H9 (cell line): Measurements from ENCODE around the gene BORCS6. TPM values are rescaled to one million over a fixed set of nuclear protein-coding genes. Genes with fewer than 3 reads are reported as not detected.

ENCODE experiments used
- DNase-seq: peaks from one replicate; pipeline ENCODE4 v3.0.0-alpha.2; 2017
- H2AFZ ChIP-seq: one replicate; pipeline ENCODE4 v1.6.1; 2013; ENCODE audit warnings: mild to moderate bottlenecking, low read length, control low read depth, moderate library complexity
- H2AK5ac ChIP-seq: 2 replicates; pipeline ENCODE4 v1.6.1; 2013; ENCODE audit warnings: low read length, control low read depth, mixed read lengths; ENCODE audit not compliant: insufficient read length
- H2BK120ac ChIP-seq: one replicate; pipeline ENCODE4 v1.6.1; 2013; ENCODE audit warnings: low read depth, mild to moderate bottlenecking, low read length, control low read depth, inconsistent platforms; ENCODE audit not compliant: poor library complexity, severe bottlenecking
- H2BK12ac ChIP-seq: 2 replicates; pipeline ENCODE4 v1.6.1; 2013; ENCODE audit warnings: low read length, control low read depth, mixed read lengths, low read depth; ENCODE audit not compliant: insufficient read length
- H2BK15ac ChIP-seq: 2 replicates; pipeline ENCODE4 v1.6.1; 2013; ENCODE audit warnings: low read depth, low read length, control low read depth
- H2BK20ac ChIP-seq: one replicate; pipeline ENCODE4 v1.6.1; 2013; ENCODE audit warnings: low read depth, mild to moderate bottlenecking, low read length, control low read depth, inconsistent platforms; ENCODE audit not compliant: poor library complexity, severe bottlenecking
- H2BK5ac ChIP-seq: 2 replicates; pipeline ENCODE4 v1.6.1; 2013; ENCODE audit warnings: low read length, control low read depth, mixed read lengths; ENCODE audit not compliant: insufficient read length
- H3K14ac ChIP-seq: 2 replicates; pipeline ENCODE4 v1.6.1; 2013; ENCODE audit warnings: low read length, control low read depth; ENCODE audit not compliant: insufficient read depth
- H3K18ac ChIP-seq: 2 replicates; pipeline ENCODE4 v1.6.1; 2013; ENCODE audit warnings: low read depth, mild to moderate bottlenecking, mixed read lengths, low read length, control low read depth; ENCODE audit not compliant: insufficient read length
- H3K23ac ChIP-seq: 2 replicates; pipeline ENCODE4 v1.6.1; 2013; ENCODE audit warnings: low read length, control low read depth, mixed read lengths, low read depth; ENCODE audit not compliant: insufficient read length
- H3K23me2 ChIP-seq: 2 replicates; pipeline ENCODE4 v1.6.1; 2013; ENCODE audit warnings: low read depth, mild to moderate bottlenecking, mixed read lengths, low read length, control low read depth; ENCODE audit not compliant: insufficient read length, poor library complexity, severe bottlenecking
- H3K27ac ChIP-seq: 2 replicates; pipeline ENCODE4 v1.5.1; 2013; ENCODE audit warnings: low read length, control low read depth, mixed read lengths, low read depth; ENCODE audit not compliant: insufficient read length
- H3K27me3 ChIP-seq: 2 replicates; pipeline ENCODE4 v1.6.1; 2013; ENCODE audit warnings: low read length, control low read depth, inconsistent platforms; ENCODE audit not compliant: insufficient read depth
- H3K4ac ChIP-seq: 2 replicates; pipeline ENCODE4 v1.6.1; 2013; ENCODE audit warnings: low read depth, mild to moderate bottlenecking, control low read depth, inconsistent platforms, low read length, moderate library complexity
- H3K4me1 ChIP-seq: 2 replicates; pipeline ENCODE4 v1.6.1; 2013; ENCODE audit warnings: low read length, control low read depth, inconsistent platforms; ENCODE audit not compliant: insufficient read depth
- H3K4me2 ChIP-seq: 2 replicates; pipeline ENCODE4 v1.6.1; 2013; ENCODE audit warnings: low read length, control low read depth, mixed read lengths; ENCODE audit not compliant: insufficient read length, insufficient read depth
- H3K56ac ChIP-seq: 2 replicates; pipeline ENCODE4 v1.6.1; 2013; ENCODE audit warnings: low read depth, mild to moderate bottlenecking, mixed read lengths, low read length, control low read depth; ENCODE audit not compliant: insufficient read length
- H3K79me1 ChIP-seq: 2 replicates; pipeline ENCODE4 v1.6.1; 2013; ENCODE audit warnings: low read depth, mild to moderate bottlenecking, moderate library complexity, low read length, control low read depth, inconsistent platforms; ENCODE audit not compliant: insufficient read depth, poor library complexity, severe bottlenecking
- H3K79me2 ChIP-seq: 2 replicates; pipeline ENCODE4 v1.6.1; 2013; ENCODE audit warnings: low read length, control low read depth, inconsistent platforms; ENCODE audit not compliant: insufficient read depth
- H3K9ac ChIP-seq: 2 replicates; pipeline ENCODE4 v1.6.1; 2013; ENCODE audit warnings: low read length, control low read depth, mixed read lengths; ENCODE audit not compliant: insufficient read length; ENCODE audit errors: extremely low read depth
- H3K9me3 ChIP-seq: one replicate; pipeline ENCODE4 v1.6.1; 2013; ENCODE audit warnings: low read depth, low read length, inconsistent platforms; ENCODE audit not compliant: control insufficient read depth
- H3T11ph ChIP-seq: one replicate; pipeline ENCODE4 v1.6.1; 2013; ENCODE audit warnings: mild to moderate bottlenecking, low read length, control low read depth, inconsistent platforms
- H4K20me1 ChIP-seq: one replicate; pipeline ENCODE4 v1.6.1; 2013; ENCODE audit not compliant: control insufficient read depth, insufficient read length, insufficient read depth
- H4K5ac ChIP-seq: 2 replicates; pipeline ENCODE4 v1.6.1; 2013; ENCODE audit warnings: low read depth, mild to moderate bottlenecking, mixed read lengths, low read length, control low read depth; ENCODE audit not compliant: insufficient read length
- H4K8ac ChIP-seq: replicated peaks from 2 replicates; pipeline ENCODE4 v1.6.1; 2013; ENCODE audit warnings: low read length, control low read depth, mixed read lengths, low read depth; ENCODE audit not compliant: insufficient read length
- H4K91ac ChIP-seq: 2 replicates; pipeline ENCODE4 v1.6.1; 2013; ENCODE audit warnings: low read depth, mild to moderate bottlenecking, moderate library complexity, mixed read lengths, low read length, control low read depth; ENCODE audit not compliant: insufficient read length
- H3K27ac Mint-ChIP-seq, 3 experiments: 2 replicates in 2 of 3; 3 replicates in 1 of 3; pipeline ENCODE4 v1.8.0; 2020 to 2021; ENCODE audit warnings: mixed read lengths in 3 of 3, mild to moderate bottlenecking in 1 of 3, moderate library complexity in 1 of 3
- H3K27me3 Mint-ChIP-seq: 2 replicates; pipeline ENCODE4 v1.8.0; 2021; ENCODE audit warnings: low read depth, mild to moderate bottlenecking, moderate library complexity, mixed read lengths
- H3K36me3 Mint-ChIP-seq, 3 experiments: 2 replicates in 2 of 3; 3 replicates in 1 of 3; pipeline ENCODE4 v1.8.0; 2020 to 2021; ENCODE audit warnings: low read depth in 3 of 3, mixed read lengths in 3 of 3; ENCODE audit not compliant: insufficient read depth in 1 of 3
- H3K4me1 Mint-ChIP-seq, 2 experiments: 2 replicates each; pipeline ENCODE4 v1.8.0; 2020; ENCODE audit warnings: mixed read lengths in 2 of 2
- H3K4me3 Mint-ChIP-seq, 2 experiments: 2 replicates in 1 of 2; 3 replicates in 1 of 2; pipeline ENCODE4 v1.8.0; 2020 to 2021; ENCODE audit warnings: mild to moderate bottlenecking in 2 of 2, mixed read lengths in 2 of 2, moderate library complexity in 1 of 2
- H3K9me3 Mint-ChIP-seq, 2 experiments: 2 replicates in 1 of 2; 3 replicates in 1 of 2; pipeline ENCODE4 v1.8.0; 2020; ENCODE audit warnings: mild to moderate bottlenecking in 2 of 2, mixed read lengths in 2 of 2, moderate library complexity in 1 of 2
- WGBS: extraction: QIAGEN DNeasy Blood & Tissue Kit; methylation state at CpG from one replicate; pipeline ENCODE4 v1.1.7; 2013; ENCODE audit warnings: missing lambda C conversion rate, low lambda C conversion rate, mixed read lengths; ENCODE audit not compliant: insufficient read length; ENCODE audit errors: extremely low coverage; 5-methylcytosine and 5-hydroxymethylcytosine counted together
- total RNA-seq: library from RNA; stranded (reverse); gene quantifications from 2 replicates; pipeline ENCODE4 v1.2.1, GENCODE V29; 2021
- TF ChIP-seq, protein P1 (sequence below): fragments of 200-600 bp; sonication (generic); conservative IDR thresholded peaks from 3 replicates; pipeline ENCODE4 v1.8.0; 2021; ENCODE audit warnings: antibody characterized with exemption, mild to moderate bottlenecking

The BORCS6 gene
- total RNA-seq, 1 experiment from 2014 or later: 3.1 TPM

DNA sequence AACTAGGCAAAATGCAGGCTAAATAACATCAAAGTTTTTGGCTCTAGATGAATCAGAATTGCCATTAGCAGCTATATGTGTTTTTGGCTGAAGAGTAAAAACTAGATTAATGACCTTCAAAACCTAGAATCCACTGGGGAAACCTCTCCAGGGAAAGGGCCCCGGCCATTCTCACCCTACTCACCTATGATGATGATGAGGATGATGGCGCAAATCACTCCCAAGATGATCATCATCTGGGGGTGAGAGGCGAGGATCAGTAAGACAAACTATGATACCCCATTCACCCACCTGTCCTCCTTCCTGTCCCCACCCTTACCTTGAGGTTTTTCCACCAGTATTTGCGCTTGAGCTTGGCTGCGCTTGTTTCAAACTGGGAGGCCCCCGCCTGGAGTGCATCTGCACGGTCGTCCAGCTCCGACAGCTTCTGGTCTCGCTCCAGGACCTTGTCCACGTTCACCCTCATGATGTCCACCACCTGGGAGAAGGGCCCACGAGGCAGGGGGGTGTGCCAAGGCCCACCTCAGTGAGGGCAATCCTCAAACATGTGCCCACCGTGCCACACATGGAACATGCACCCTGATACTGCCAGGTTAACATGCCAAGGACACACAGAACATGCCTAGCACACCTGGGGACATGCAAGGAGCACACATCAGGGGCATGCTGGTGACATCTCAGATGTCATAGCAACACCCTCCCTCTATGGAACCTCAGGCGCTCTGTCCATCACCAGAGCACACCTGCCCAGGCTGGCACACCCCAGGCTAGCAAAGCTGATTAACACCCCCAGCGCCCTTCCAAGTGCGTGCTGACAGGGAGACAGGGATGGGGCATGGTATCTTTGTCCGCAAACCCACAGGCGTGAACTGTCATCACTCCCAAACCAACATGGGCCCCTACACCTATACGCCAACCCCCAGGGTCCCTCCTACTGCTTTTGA is 28.4 kb downstream of the BORCS6 start:
- Histone ChIP-seq H2AFZ (no peak overlapping the region), H3K23ac (no peak overlapping the region), H3K9me3 (no peaks in the 10 kb centered on the region), H2BK120ac (no peak overlapping the region), H3K79me1 (no peaks in the 10 kb centered on the region), H4K91ac (no peak overlapping the region), H3K56ac (no peak overlapping the region), H3K23me2 (peaks cover 17% of the 10 kb centered on the region), H3T11ph (no peak overlapping the region), H2BK12ac (no peak overlapping the region), H3K18ac (no peak overlapping the region), H2BK15ac (no peak overlapping the region), H3K4me1 (peaks cover 3% of the 10 kb centered on the region; the same call in 1 of the 2 replicates), H3K27me3 (no peaks in the 10 kb centered on the region), H3K27ac (no peak overlapping the region), H3K4ac (no peak overlapping the region), H3K4me2 (peak overlapping the region; percentile 58), H4K20me1 (no peaks in the 10 kb centered on the region), H3K14ac (no peak overlapping the region; the same call in 1 of the 2 replicates), H2BK20ac (no peak overlapping the region), H3K9ac (peak overlapping the region; percentile 63), H2BK5ac (no peak overlapping the region), H4K8ac (no peak overlapping the region), H4K5ac (no peak overlapping the region), H2AK5ac (no peak overlapping the region), H3K79me2 (no peaks in the 10 kb centered on the region)
- H3K4me3 Mint-ChIP-seq: peak overlapping the region; percentile 81 to 86
- no peaks in the 10 kb centered on the region for H3K9me3 Mint-ChIP-seq
- H3K27ac Mint-ChIP-seq: peak overlapping the region in 1 of 3 experiments; percentile 66; a peak in 4 of 7 replicates
- H3K36me3 Mint-ChIP-seq: peaks cover 10 to 26% (median 22%) of the 10 kb centered on the region in 3 experiments
- H3K4me1 Mint-ChIP-seq: peaks cover 36 to 39% of the 10 kb centered on the region in 2 experiments
- no CpG with 5 or more reads among the region's 19 CpGs for WGBS
- TF ChIP-seq, protein P1, sequence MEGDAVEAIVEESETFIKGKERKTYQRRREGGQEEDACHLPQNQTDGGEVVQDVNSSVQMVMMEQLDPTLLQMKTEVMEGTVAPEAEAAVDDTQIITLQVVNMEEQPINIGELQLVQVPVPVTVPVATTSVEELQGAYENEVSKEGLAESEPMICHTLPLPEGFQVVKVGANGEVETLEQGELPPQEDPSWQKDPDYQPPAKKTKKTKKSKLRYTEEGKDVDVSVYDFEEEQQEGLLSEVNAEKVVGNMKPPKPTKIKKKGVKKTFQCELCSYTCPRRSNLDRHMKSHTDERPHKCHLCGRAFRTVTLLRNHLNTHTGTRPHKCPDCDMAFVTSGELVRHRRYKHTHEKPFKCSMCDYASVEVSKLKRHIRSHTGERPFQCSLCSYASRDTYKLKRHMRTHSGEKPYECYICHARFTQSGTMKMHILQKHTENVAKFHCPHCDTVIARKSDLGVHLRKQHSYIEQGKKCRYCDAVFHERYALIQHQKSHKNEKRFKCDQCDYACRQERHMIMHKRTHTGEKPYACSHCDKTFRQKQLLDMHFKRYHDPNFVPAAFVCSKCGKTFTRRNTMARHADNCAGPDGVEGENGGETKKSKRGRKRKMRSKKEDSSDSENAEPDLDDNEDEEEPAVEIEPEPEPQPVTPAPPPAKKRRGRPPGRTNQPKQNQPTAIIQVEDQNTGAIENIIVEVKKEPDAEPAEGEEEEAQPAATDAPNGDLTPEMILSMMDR: no peak
- no peaks in the 10 kb centered on the region for H3K27me3 Mint-ChIP-seq
- DNase-seq: peak; percentile 35
